GM23338 (cell line): ENCODE results near the gene ICA1L. TPM values are rescaled to one million over a fixed set of nuclear protein-coding genes. Genes with fewer than 3 reads are reported as not detected.

Experiments used
- ATAC-seq: fragments of 200-7000 bp; cut with Tn5 transposase; 3 replicates; pipeline ENCODE4 v1.9.1; 2020
- DNase-seq: peaks from one replicate; pipeline ENCODE4 v3.0.0-alpha.2; 2015; ENCODE audit warnings: low spot score
- H2AFZ ChIP-seq: fragments of 200-600 bp; sonication (generic); 2 replicates; pipeline ENCODE4 v1.8.0; 2016; ENCODE audit warnings: antibody characterized with exemption, mild to moderate bottlenecking, moderate library complexity
- H3F3A ChIP-seq: fragments of 200-600 bp; sonication (generic); replicated peaks from 2 replicates; pipeline ENCODE4 v1.8.0; 2017; ENCODE audit warnings: antibody characterized with exemption, mixed run types, low read depth
- H3K27ac ChIP-seq: fragments of 200-600 bp; sonication (generic); 2 replicates; pipeline ENCODE4 v1.6.1; 2016; ENCODE audit warnings: low read depth
- H3K27me3 ChIP-seq: fragments of 200-600 bp; sonication (generic); 2 replicates; pipeline ENCODE4 v1.8.0; 2016; ENCODE audit warnings: mild to moderate bottlenecking, mixed run types, moderate library complexity; ENCODE audit not compliant: insufficient read depth
- H3K36me3 ChIP-seq: fragments of 200-600 bp; sonication (generic); 2 replicates; pipeline ENCODE4 v1.8.0; 2016; ENCODE audit warnings: mild to moderate bottlenecking; ENCODE audit not compliant: insufficient read depth
- H3K4me1 ChIP-seq: fragments of 200-600 bp; sonication (generic); 2 replicates; pipeline ENCODE4 v1.8.0; 2016; ENCODE audit warnings: mild to moderate bottlenecking, moderate library complexity; ENCODE audit not compliant: insufficient read depth
- H3K4me2 ChIP-seq: fragments of 200-600 bp; sonication (generic); 2 replicates; pipeline ENCODE4 v1.7.1; 2017; ENCODE audit warnings: mixed run types
- H3K4me3 ChIP-seq: fragments of 200-600 bp; sonication (generic); 2 replicates; pipeline ENCODE4 v1.6.1; 2016; ENCODE audit warnings: mixed run types
- H3K79me2 ChIP-seq: fragments of 200-600 bp; sonication (generic); replicated peaks from 2 replicates; pipeline ENCODE4 v1.8.0; 2017; ENCODE audit warnings: mild to moderate bottlenecking; ENCODE audit not compliant: insufficient read depth
- H3K9me2 ChIP-seq: fragments of 200-600 bp; sonication (generic); 2 replicates; pipeline ENCODE4 v1.8.0; 2017; ENCODE audit not compliant: insufficient read depth
- H4K20me1 ChIP-seq: fragments of 200-600 bp; sonication (generic); replicated peaks from 2 replicates; pipeline ENCODE4 v1.8.0; 2017; ENCODE audit warnings: mild to moderate bottlenecking; ENCODE audit not compliant: insufficient read depth
- H3K27ac Mint-ChIP-seq: 2 replicates; pipeline ENCODE4 v1.8.0; 2020; ENCODE audit warnings: inconsistent platforms, mild to moderate bottlenecking, moderate library complexity, mixed read lengths
- H3K27me3 Mint-ChIP-seq: 3 replicates; pipeline ENCODE4 v1.8.0; 2022; ENCODE audit warnings: low read depth, mild to moderate bottlenecking, moderate library complexity, mixed read lengths, inconsistent platforms; ENCODE audit not compliant: insufficient read depth, poor library complexity
- H3K36me3 Mint-ChIP-seq: 3 replicates; pipeline ENCODE4 v1.8.0; 2021; ENCODE audit warnings: low read depth, mild to moderate bottlenecking, inconsistent platforms, moderate library complexity, mixed read lengths
- H3K4me1 Mint-ChIP-seq: 3 replicates; pipeline ENCODE4 v1.8.0; 2020; ENCODE audit warnings: mild to moderate bottlenecking, inconsistent platforms, mixed read lengths
- H3K4me3 Mint-ChIP-seq: 3 replicates; pipeline ENCODE4 v1.8.0; 2021; ENCODE audit warnings: moderate library complexity, mild to moderate bottlenecking, inconsistent platforms, mixed read lengths
- H3K9me3 Mint-ChIP-seq: 3 replicates; pipeline ENCODE4 v1.8.0; 2020; ENCODE audit warnings: moderate library complexity, mild to moderate bottlenecking, inconsistent platforms, mixed read lengths
- CREB1 ChIP-seq: fragments of 250-450 bp; sonication (Bioruptor Pico); IDR thresholded peaks from 2 replicates; pipeline ENCODE4 v1.5.0; 2020; ENCODE audit warnings: low read depth, mild to moderate bottlenecking, moderate library complexity
- CTCF ChIP-seq, 2 experiments: fragments of 200-600 bp in 1 of 2; sonication (generic) in 1 of 2; conservative IDR thresholded peaks; 2 replicates each; pipeline versions ENCODE4 v1.5.1 to v1.6.1; 2016 to 2017; ENCODE audit warnings: antibody characterized with exemption in 2 of 2, low read depth in 2 of 2, mild to moderate bottlenecking in 2 of 2, moderate library complexity in 1 of 2
- ETS1 ChIP-seq: IDR thresholded peaks from 2 replicates; pipeline ENCODE4 v1.6.1; 2016; ENCODE audit warnings: antibody characterized with exemption
- EZH2phosphoT487 ChIP-seq: fragments of 200-600 bp; sonication (generic); IDR thresholded peaks from one replicate; pipeline ENCODE4 v1.8.1; 2018; ENCODE audit warnings: antibody characterized with exemption; ENCODE audit not compliant: unreplicated experiment
- JUNB ChIP-seq: IDR thresholded peaks from one replicate; pipeline ENCODE4 v1.6.1; 2016; ENCODE audit warnings: antibody characterized with exemption; ENCODE audit not compliant: unreplicated experiment
- POLR2AphosphoS5 ChIP-seq: IDR thresholded peaks from 2 replicates; pipeline ENCODE4 v1.6.1; 2016; ENCODE audit warnings: antibody characterized with exemption, low read depth
- REST ChIP-seq: IDR thresholded peaks from one replicate; pipeline ENCODE4 v1.6.1; 2018; ENCODE audit warnings: antibody characterized with exemption; ENCODE audit not compliant: unreplicated experiment
- STAT1 ChIP-seq: IDR thresholded peaks from one replicate; pipeline ENCODE4 v1.6.1; 2016; ENCODE audit warnings: antibody characterized with exemption; ENCODE audit not compliant: unreplicated experiment
- ZNF114 ChIP-seq: fragments of 250-450 bp; sonication (Bioruptor Pico); IDR thresholded peaks from 2 replicates; pipeline ENCODE4 v1.5.0; 2020; ENCODE audit warnings: mild to moderate bottlenecking, moderate library complexity
- ZNF331 ChIP-seq: fragments of 250-450 bp; sonication (Bioruptor Pico); IDR thresholded peaks from 2 replicates; pipeline ENCODE4 v1.5.0; 2020; ENCODE audit warnings: low read depth, mild to moderate bottlenecking, moderate library complexity
- ZNF462 ChIP-seq: fragments of 250-450 bp; sonication (Bioruptor Pico); IDR thresholded peaks from 2 replicates; pipeline ENCODE4 v1.5.0; 2020; ENCODE audit warnings: mild to moderate bottlenecking, moderate library complexity
- polyA plus RNA-seq: library from polyadenylated mRNA; unstranded; fragments of >200 nt; fragmentation: Nextera tagmentation; extraction: Ambion mirVana; gene quantifications from 2 replicates; pipeline ENCODE4 v1.2.1, GENCODE V29; 2016
- total RNA-seq: library from RNA; depleted of rRNA; stranded (reverse); fragments of >200 nt; shearing (Covaris generic); gene quantifications from 2 replicates; pipeline ENCODE4 v1.2.3, GENCODE V29; 2014

The ICA1L gene
- total and polyA plus RNA-seq, 2 experiments from 2014 or later: 1.6 to 7.2 TPM

- no peak overlapping the region for H3K4me3 ChIP-seq
- H3K27ac Mint-ChIP-seq: no peak overlapping the region
- no peaks in the 10 kb centered on the region for H3K9me3 Mint-ChIP-seq
- no peaks in the 10 kb centered on the region for H3K4me1 ChIP-seq
- H3K27ac ChIP-seq: no peak overlapping the region
- H3F3A ChIP-seq: no peaks in the 10 kb centered on the region
- ATAC-seq: no peak
- TF ChIP-seq CTCF (conservative IDR thresholded peaks at IDR 0.05; ENCODE audit: low read depth in 2 of 2) (no peak), CREB1 (CRISPR knock-in tag) (no peak), EZH2phosphoT487 (no peak), STAT1 (no peak), JUNB (no peak), POLR2AphosphoS5 (no peak), ZNF114 (CRISPR knock-in tag) (no peak), ZNF462 (CRISPR knock-in tag) (no peak), REST (no peak), ETS1 (no peak), ZNF331 (no peak)
- H3K4me3 Mint-ChIP-seq: no peak overlapping the region
- H3K4me2 ChIP-seq: no peak overlapping the region
- no peaks in the 10 kb centered on the region for H3K36me3 Mint-ChIP-seq
- H3K79me2 ChIP-seq: no peaks in the 10 kb centered on the region
- no peak for DNase-seq
- no peaks in the 10 kb centered on the region; the same call in 2 of the 3 replicates for H3K4me1 Mint-ChIP-seq
- H4K20me1 ChIP-seq: no peaks in the 10 kb centered on the region
- H2AFZ ChIP-seq: no peak overlapping the region
- no peaks in the 10 kb centered on the region for H3K27me3 ChIP-seq
- no peaks in the 10 kb centered on the region for H3K36me3 ChIP-seq
- no peaks in the 10 kb centered on the region for H3K9me2 ChIP-seq
- H3K27me3 Mint-ChIP-seq: no peaks in the 10 kb centered on the region
Observed at GRCh38 chr2:202821206-202822160, 50.1 kb downstream of the ICA1L start.
